NAMALWA (cell line): ENCODE data around the gene SUN2.

ENCODE experiments used
- DNase-seq: peaks from one replicate; pipeline ENCODE4 v3.0.0-alpha.2; 2015; ENCODE audit warnings: low spot score

SUN2 gene

GRCh38 chr22:38735126-38735464 is 20.7 kb downstream of the SUN2 start:
- no peak for DNase-seq

GRCh38 chr22:38734421-38735100 is 21.2 kb downstream of the SUN2 start:
- no peak for DNase-seq

GRCh38 chr22:38733724-38734381 is 21.9 kb downstream of the SUN2 start:
- no peak for DNase-seq

GRCh38 chr22:38733329-38733723 is 22.5 kb downstream of the SUN2 start:
- DNase-seq = peak; percentile 59

GRCh38 chr22:38732251-38732815 is 23.5 kb downstream of the SUN2 start:
- no peak for DNase-seq

- no peak for DNase-seq
Observed at GRCh38 chr22:38731703-38732161, 24.1 kb downstream of the SUN2 start.

GRCh38 chr22:38730411-38730871 is 25.4 kb downstream of the SUN2 start:
- DNase-seq = no peak

GRCh38 chr22:38729946-38730345 is 25.9 kb downstream of the SUN2 start:
- no peak for DNase-seq

GRCh38 chr22:38728871-38729796 is 26.7 kb downstream of the SUN2 start:
- DNase-seq = no peak

- no peak for DNase-seq
Observed at GRCh38 chr22:38727530-38728451, 28.0 kb downstream of the SUN2 start.

- DNase-seq = no peak
Observed at GRCh38 chr22:38727123-38727522, 28.7 kb downstream of the SUN2 start.

- DNase-seq = no peak
Observed at GRCh38 chr22:38725900-38726655, 29.7 kb downstream of the SUN2 start.

GRCh38 chr22:38724926-38725571 is 30.7 kb downstream of the SUN2 start:
- peak; percentile 80 for DNase-seq

- no peak for DNase-seq
Observed at GRCh38 chr22:38724176-38724575, 31.6 kb downstream of the SUN2 start.

- no peak for DNase-seq
Observed at GRCh38 chr22:38721551-38721950, 34.2 kb downstream of the SUN2 start.

GRCh38 chr22:38720350-38720749 is 35.4 kb downstream of the SUN2 start:
- DNase-seq = no peak

- DNase-seq = no peak
Observed at GRCh38 chr22:38719196-38719595, 36.6 kb downstream of the SUN2 start.

GRCh38 chr22:38718414-38718813 is 37.4 kb downstream of the SUN2 start:
- DNase-seq = no peak

- DNase-seq = no peak
Observed at GRCh38 chr22:38717244-38717643, 38.6 kb downstream of the SUN2 start.

- DNase-seq = no peak
Observed at GRCh38 chr22:38716826-38717225, 39.0 kb downstream of the SUN2 start.
